ENCODE results near the gene FRAT2.
"Not testable (repeated sequence)": the region's sequence is repeated elsewhere in the genome, so short reads cannot be mapped to it uniquely, and the experiment has no call there.

Gene FRAT2

DNA sequence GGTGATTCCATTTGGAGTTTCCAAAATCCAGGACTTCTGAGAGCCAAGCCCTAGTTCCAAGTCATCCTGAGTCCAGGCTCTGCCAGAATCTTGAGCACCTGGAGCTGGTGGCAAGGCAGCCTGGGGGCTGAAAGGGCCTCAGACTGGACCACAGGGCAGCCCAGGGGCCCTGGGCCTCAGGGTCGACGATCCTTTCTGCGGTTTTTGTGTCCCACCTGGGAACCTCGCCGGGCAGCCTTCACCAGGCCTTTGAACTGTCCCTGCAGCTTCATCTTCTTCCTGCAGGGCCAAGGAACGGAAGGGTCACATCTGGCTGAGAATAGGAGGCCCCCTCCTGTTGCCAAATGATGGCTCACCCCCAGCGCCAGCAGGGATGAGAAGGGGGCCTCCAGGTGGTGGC lies 22.4 kb upstream of the FRAT2 start:
- no peak for FAIRE-seq
- DNase-seq (ENCODE audit: low spot score), result no peak

DNA sequence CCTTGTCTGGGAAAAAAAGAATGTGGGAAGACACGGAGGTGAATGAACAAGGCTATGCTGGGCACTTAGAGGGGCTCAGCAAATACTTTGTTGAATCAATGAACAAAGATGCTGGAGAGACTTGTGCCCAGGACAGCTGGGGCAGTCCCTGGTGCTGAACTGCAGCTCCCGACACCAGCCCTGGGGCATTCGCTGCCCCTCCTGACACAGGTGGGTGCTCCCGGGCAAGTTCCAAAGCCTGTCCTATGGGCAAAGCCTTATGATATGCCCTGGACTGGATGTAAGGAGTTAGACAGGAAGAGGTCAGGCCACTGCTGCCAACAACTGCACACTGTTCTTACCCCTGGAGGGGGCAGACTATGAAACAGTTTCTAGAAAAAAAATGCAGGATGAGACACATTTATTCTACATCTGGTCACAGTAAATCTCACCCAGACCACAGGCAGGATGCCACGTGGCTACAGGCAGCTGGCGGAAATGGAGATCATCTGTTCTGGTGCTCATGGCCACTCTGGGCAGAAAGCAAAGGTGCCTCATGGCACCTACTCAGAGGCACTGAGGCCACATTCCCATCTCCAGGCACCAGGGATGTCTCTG lies 21.9 kb upstream of the FRAT2 start:
- no peak for FAIRE-seq
- no peak for DNase-seq (ENCODE audit: low spot score)

DNA sequence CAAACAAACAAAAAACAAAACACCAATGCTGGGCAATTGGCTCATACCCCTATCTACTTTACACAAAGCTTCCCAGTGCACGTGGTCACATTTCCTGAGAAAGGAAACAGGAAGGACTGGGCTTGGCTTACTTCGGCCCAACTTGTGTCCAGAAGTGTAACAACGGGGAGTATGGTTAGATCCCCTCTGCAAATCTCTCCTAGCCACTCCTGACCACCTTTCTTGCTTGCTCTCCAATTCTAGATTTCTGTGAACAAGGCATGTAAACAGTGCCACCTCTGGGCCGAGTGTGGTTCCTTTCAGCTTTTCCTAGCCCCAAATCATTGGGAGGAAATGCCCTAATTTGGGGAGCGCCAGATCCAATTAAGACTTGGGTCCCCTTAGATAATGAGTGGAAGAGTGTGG lies 21.0 kb upstream of the FRAT2 start:
- no peak for FAIRE-seq
- no peak for DNase-seq (ENCODE audit: low spot score)

GRCh38 chr10:97353945-97354344 lies 19.4 kb upstream of the FRAT2 start:
- FAIRE-seq (no peak), DNase-seq (ENCODE audit: low spot score) (no peak)

GRCh38 chr10:97349752-97350513 lies 15.4 kb upstream of the FRAT2 start:
- FAIRE-seq (no peak), DNase-seq (ENCODE audit: low spot score) (no peak)

GRCh38 chr10:97347317-97347716 lies 12.8 kb upstream of the FRAT2 start:
- DNase-seq (ENCODE audit: low spot score) (no peak), FAIRE-seq (no peak)

DNA sequence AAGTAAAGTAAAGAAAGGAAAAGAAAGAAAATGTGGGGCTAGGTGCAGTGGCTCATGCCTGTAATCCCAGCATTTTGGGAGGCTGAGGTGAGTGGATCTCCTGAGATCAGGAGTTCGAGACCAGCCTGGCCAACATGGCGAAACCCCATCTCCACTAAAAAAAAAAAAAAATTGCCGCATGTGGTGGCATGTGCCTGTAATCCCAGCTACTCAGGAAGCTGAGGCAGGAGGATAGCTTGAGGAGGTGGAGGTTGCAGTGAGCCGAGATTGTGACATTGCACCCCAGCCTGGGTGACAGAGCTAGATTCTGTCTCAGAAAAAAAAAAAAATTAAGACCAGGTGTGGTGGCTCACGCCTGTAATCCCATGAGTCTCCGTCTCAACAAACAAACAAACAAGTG lies 9.1 kb upstream of the FRAT2 start:
- not testable (repeated sequence) for DNase-seq (ENCODE audit: low spot score); FAIRE-seq

- no peak for FAIRE-seq
- no peak for DNase-seq (ENCODE audit: low spot score)
These were observed 6.9 kb upstream of the FRAT2 start for GRCh38 chr10:97341416-97341815.

DNA sequence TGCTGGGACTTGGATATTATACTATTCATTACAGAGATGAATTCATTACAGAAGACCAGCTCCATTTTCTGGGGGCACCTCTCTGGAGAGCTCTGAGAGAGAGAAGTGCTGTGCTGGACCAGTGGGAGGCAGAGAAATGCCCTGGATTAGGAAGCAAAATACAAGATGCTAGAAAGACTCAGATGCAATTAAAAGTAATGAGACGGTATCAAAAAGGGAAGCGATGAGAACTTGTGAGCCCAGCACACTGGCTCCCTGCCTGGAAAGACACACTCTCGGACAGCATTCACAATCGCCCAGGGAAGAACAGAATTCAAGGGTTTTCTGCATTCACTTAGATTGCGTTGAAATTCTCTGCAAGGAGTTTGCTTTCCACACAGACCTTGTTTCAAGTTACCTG lies 3.5 kb upstream of the FRAT2 start:
- FAIRE-seq (no peak), DNase-seq (ENCODE audit: low spot score) (no peak)

- no peak for DNase-seq (ENCODE audit: low spot score)
- no peak for FAIRE-seq
These were observed 2.7 kb upstream of the FRAT2 start for GRCh38 chr10:97336942-97337831.

DNA sequence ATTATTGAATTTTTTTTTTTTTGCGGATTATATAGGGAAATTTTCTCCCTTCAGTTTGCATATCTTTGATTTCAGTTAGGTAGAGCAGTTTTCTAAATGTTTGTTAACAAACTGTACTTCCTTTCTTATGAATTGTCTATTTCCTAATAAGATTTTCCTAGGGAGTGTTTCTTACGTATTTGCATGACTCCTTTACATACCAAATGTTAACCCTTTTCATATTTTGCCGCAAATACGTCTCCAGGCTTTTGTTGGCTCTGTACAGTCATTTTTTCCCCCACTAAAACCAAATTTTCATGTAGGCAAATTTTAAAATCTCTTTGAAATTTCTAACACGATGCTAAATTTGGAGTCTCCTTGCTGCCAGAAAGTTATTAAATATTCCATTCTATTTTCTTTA lies 1.9 kb upstream of the FRAT2 start:
- FAIRE-seq, result no peak
- DNase-seq (ENCODE audit: low spot score), result no peak

DNA sequence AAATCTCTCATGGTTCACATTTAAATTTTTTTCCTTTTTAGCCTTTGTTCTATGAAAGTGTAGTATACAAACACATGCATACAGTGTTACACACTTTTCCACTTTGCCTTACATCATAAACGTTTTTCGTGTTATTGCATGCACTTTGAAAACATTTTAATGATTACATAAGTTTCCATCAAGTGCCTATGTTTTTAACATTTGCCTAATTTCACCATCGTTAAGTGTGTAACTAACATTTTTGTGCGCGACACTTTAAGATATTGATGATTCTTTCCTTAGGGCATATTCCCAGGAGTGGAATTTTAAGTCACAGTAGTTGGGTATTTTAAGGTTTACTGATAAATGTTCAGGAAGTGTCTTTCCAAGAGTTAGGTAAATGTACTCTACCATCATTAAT lies 1.5 kb upstream of the FRAT2 start:
- FAIRE-seq, result no peak

DNA sequence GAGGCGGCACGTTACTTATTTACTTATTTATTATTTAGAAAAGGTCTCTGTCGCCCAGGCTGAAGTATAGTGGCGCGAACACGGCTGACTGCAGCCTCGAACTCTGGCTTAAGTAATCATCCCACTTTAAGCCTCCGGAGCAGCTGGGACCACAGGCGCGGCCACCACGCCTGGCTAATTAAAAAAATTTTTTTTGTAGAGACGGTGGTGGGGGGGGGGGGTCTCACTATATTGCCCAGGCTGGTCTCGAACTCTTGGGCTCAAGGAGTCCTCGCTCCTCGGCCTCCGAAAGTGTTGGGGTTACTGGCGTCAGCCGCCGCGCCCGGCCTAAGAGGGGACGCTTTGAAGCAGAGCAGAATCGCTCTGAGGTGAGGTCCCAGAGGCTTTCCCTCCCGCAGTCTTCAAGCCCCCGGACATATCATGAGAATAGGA lies 675 bp upstream of the FRAT2 start:
- DNase-seq (ENCODE audit: low spot score) (no peak), FAIRE-seq (no peak)

More for the DNA sequence above, 1.5 kb upstream of the FRAT2 start:
- no peak for DNase-seq (ENCODE audit: low spot score)

GRCh38 chr10:97333601-97334369 lies 744 bp downstream of the FRAT2 start:
- FAIRE-seq (no peak), DNase-seq (ENCODE audit: low spot score) (peak; percentile 27)

- no peak for FAIRE-seq
These were observed 1.3 kb downstream of the FRAT2 start for GRCh38 chr10:97333351-97333600.

GRCh38 chr10:97332591-97333350 lies 1.8 kb downstream of the FRAT2 start:
- DNase-seq (ENCODE audit: low spot score) (peak; percentile 65), FAIRE-seq (no peak)

More at GRCh38 chr10:97333351-97333600, 1.3 kb downstream of the FRAT2 start:
- DNase-seq (ENCODE audit: low spot score), result peak; percentile 40

GRCh38 chr10:97331153-97331703 lies 3.3 kb downstream of the FRAT2 start:
- FAIRE-seq (no peak), DNase-seq (ENCODE audit: low spot score) (no peak)

GRCh38 chr10:97329766-97330165 lies 4.8 kb downstream of the FRAT2 start:
- DNase-seq (ENCODE audit: low spot score) (no peak), FAIRE-seq (no peak)

DNA sequence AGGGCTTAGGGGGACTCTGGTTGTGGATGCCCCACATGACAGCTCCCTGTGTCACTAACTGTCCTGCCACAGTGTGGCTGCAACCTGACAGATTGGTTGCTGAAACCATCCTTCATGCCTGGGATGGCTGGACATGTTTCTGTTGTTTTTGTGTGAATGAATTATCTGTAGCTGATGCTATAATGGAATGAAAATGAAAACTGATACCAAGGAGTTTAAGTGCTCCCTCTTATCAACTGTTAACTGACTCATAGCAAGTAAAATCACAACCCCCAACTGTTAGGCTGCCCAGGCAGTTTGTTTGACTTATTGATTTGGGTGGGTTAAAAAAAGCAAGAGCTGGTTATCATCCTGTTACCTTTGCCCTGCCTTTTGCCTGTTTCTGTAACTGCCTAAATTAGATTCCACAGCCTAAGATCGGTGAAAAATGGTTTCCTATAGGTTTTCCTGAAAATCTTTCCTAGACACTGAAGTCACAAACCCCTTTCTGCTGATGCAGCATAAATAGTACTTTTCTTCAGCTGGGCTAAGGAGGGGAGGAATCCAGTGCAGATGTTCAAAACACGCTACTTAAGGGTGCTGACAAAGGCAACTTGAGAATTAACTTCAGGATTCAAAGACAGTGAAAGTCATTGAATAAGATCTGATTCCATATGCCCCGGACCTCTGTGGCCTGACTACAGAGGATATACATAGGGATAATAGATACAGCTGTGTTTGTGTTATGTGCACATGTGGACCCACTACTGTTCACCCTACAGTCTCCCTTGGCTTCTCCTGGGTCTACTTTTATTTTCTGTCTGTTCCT lies 5.7 kb downstream of the FRAT2 start:
- no peak for FAIRE-seq

More for the DNA sequence above, 5.7 kb downstream of the FRAT2 start:
- DNase-seq (ENCODE audit: low spot score), result no peak
